HCT116 (cell line): Measurements from ENCODE around the gene FAM222B.

Source experiments
- CEBPB ChIP-seq: IDR thresholded peaks from 2 replicates; pipeline ENCODE4 v1.6.1; 2012; ENCODE audit warnings: low read depth
- EZH2 ChIP-seq: fragments of 200-600 bp; sonication (generic); IDR thresholded peaks from 2 replicates; pipeline ENCODE4 v1.6.1; 2017; ENCODE audit warnings: antibody characterized with exemption, mixed run types
- POLR2A ChIP-seq: IDR thresholded peaks from 2 replicates; pipeline ENCODE4 v1.7.0; 2011; ENCODE audit warnings: borderline replicate concordance; ENCODE audit not compliant: insufficient read depth, insufficient read length; ENCODE audit errors: extremely low read depth
- TF ChIP-seq, protein P1 (sequence below): IDR thresholded peaks from 2 replicates; pipeline ENCODE4 v1.6.1; 2012

DNA sequence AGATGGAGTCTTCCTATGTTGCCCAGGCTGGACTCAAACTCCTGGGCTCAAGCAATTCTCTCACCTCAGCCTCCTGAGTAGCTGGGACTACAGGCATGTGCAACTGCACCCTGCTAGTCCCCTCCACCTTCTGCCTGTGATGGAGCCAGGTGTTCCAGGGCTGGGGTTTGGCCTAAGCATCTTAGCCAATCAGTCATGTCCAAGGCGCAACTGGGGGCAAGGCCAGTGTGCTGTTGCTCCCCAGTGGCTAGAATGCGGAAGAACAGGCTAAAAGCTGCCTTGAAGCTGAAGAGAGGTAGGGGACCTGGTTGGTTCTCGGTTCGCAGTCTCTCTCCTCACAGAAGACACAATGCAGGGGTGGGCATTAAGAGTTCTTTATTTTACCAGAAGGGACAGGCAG, 36.4 kb upstream of the FAM222B start:
- TF ChIP-seq EZH2 (no peak), CEBPB (no peak), POLR2A (no peak)
- TF ChIP-seq, protein P1, sequence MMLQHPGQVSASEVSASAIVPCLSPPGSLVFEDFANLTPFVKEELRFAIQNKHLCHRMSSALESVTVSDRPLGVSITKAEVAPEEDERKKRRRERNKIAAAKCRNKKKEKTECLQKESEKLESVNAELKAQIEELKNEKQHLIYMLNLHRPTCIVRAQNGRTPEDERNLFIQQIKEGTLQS = no peak
